Hematopoietic multipotent progenitor cell treated with erythropoietin and hydrocortisone succinate and interleukin-3 and kit ligand, for 6 days (in vitro differentiated cells): Measurements from ENCODE around the gene OR2K2.
"Not testable (repeated sequence)": the region's sequence is repeated elsewhere in the genome, so short reads cannot be mapped to it uniquely, and the experiment has no call there.

ENCODE experiments used
- DNase-seq: peaks from one replicate; pipeline ENCODE4 v3.0.0-alpha.2; 2015

OR2K2 gene

GRCh38 chr9:111297066-111297824 is 32.8 kb downstream of the OR2K2 start:
- DNase-seq = no peak

- no peak for DNase-seq
Observed at GRCh38 chr9:111294691-111295451, 35.2 kb downstream of the OR2K2 start.

- no peak for DNase-seq
Observed at GRCh38 chr9:111287127-111287526, 42.9 kb downstream of the OR2K2 start.

- no peak for DNase-seq
Observed at GRCh38 chr9:111284703-111285102, 45.3 kb downstream of the OR2K2 start.

GRCh38 chr9:111282845-111283244 is 47.2 kb downstream of the OR2K2 start:
- DNase-seq = no peak

- not testable (repeated sequence) for DNase-seq
Observed at GRCh38 chr9:111280795-111281194, 49.2 kb downstream of the OR2K2 start.
